Suprapubic skin (tissue), 4 donors: Measurements from ENCODE around the gene SELENBP1. TPM values are rescaled to one million over a fixed set of nuclear protein-coding genes. Genes with fewer than 3 reads are reported as not detected.

Source experiments
- DNase-seq, 2 donors: peaks; one replicate each; pipeline ENCODE4 v3.0.0-alpha.2; 2019; ENCODE audit warnings: low spot score in 2 of 2
- H3K27ac ChIP-seq: fragments of 200-600 bp; sonication (generic); one replicate; pipeline ENCODE4 v1.5.1; 2019
- H3K27me3 ChIP-seq: fragments of 200-600 bp; sonication (generic); one replicate; pipeline ENCODE4 v1.5.1; 2019
- H3K36me3 ChIP-seq: fragments of 200-600 bp; sonication (generic); one replicate; pipeline ENCODE4 v1.5.1; 2019
- H3K4me1 ChIP-seq: fragments of 200-600 bp; sonication (generic); one replicate; pipeline ENCODE4 v1.5.1; 2019
- H3K4me3 ChIP-seq: fragments of 200-600 bp; sonication (generic); one replicate; pipeline ENCODE4 v1.5.1; 2019; ENCODE audit warnings: mild to moderate bottlenecking
- H3K9me3 ChIP-seq: fragments of 200-600 bp; sonication (generic); one replicate; pipeline ENCODE4 v1.5.1; 2019
- CTCF ChIP-seq, 2 donors: fragments of 200-600 bp in 1 of 2; fragments of 450-650 bp in 1 of 2; sonication (generic) in 1 of 2; IDR thresholded peaks; one replicate each; pipeline ENCODE4 v1.5.1; 2016 to 2019; ENCODE audit warnings: antibody characterized with exemption in 2 of 2, mild to moderate bottlenecking in 1 of 2, moderate library complexity in 1 of 2
- EP300 ChIP-seq: sonication (generic); formaldehyde crosslinking; IDR thresholded peaks from one replicate; pipeline ENCODE4 v1.6.1; 2017; ENCODE audit warnings: antibody characterized with exemption
- POLR2A ChIP-seq, 2 donors: fragments of 450-650 bp; IDR thresholded peaks; one replicate each; pipeline ENCODE4 v1.6.1; 2017; ENCODE audit warnings: antibody characterized with exemption in 2 of 2, mild to moderate bottlenecking in 2 of 2, moderate library complexity in 2 of 2
- POLR2AphosphoS5 ChIP-seq, 3 donors: sonication (generic); formaldehyde crosslinking; IDR thresholded peaks; one replicate each; pipeline ENCODE4 v1.6.1; 2017; ENCODE audit warnings: antibody characterized with exemption in 3 of 3
- WGBS: methylation state at CpG from one replicate; pipeline ENCODE4 v1.1.5; 2018; 5-methylcytosine and 5-hydroxymethylcytosine counted together
- total RNA-seq, 4 donors: library from RNA; depleted of rRNA; stranded (reverse); fragments of >200 nt; gene quantifications; one replicate each; pipeline ENCODE4 v1.1.0, GENCODE V29; 2016

Gene SELENBP1
- total RNA-seq, 4 donors from 2014 or later, result 32.0 to 67.5 (median 48.7) TPM

GRCh38 chr1:151373196-151373595 is 691 bp upstream of the SELENBP1 start:
- Histone ChIP-seq H3K4me3 (no peak overlapping the region), H3K4me1 (peaks cover 38% of the 10 kb centered on the region), H3K9me3 (no peaks in the 10 kb centered on the region), H3K27ac (no peak overlapping the region), H3K27me3 (no peaks in the 10 kb centered on the region), H3K36me3 (no peaks in the 10 kb centered on the region)
- no peak for TF ChIP-seq POLR2A (IDR thresholded peaks at IDR 0.05)
- 81% methylated on average over 5 of the region's 14 CpGs for WGBS
- no peak for DNase-seq

GRCh38 chr1:151371370-151372057 is 991 bp downstream of the SELENBP1 start:
- peak; percentile 86 for DNase-seq
- H3K27me3 ChIP-seq, result no peaks in the 10 kb centered on the region
- 25% methylated on average over 7 of the region's 9 CpGs for WGBS
- peaks cover 38% of the 10 kb centered on the region for H3K4me1 ChIP-seq
- peak overlapping the region; percentile 46 for H3K4me3 ChIP-seq
- TF ChIP-seq CTCF (IDR thresholded peaks at IDR 0.05) (no peak), POLR2A (IDR thresholded peaks at IDR 0.05) (no peak), POLR2AphosphoS5 (IDR thresholded peaks at IDR 0.05) (no peak), EP300 (no peak)
- no peaks in the 10 kb centered on the region for H3K9me3 ChIP-seq
- peaks cover 10% of the 10 kb centered on the region for H3K36me3 ChIP-seq
- peak overlapping the region; percentile 64 for H3K27ac ChIP-seq

- WGBS, result 59% methylated on average over 5 of the region's 6 CpGs
- no peaks in the 10 kb centered on the region for H3K9me3 ChIP-seq
- H3K36me3 ChIP-seq, result peaks cover 18% of the 10 kb centered on the region
- H3K4me1 ChIP-seq, result peaks cover 38% of the 10 kb centered on the region
- no peaks in the 10 kb centered on the region for H3K27me3 ChIP-seq
- H3K4me3 ChIP-seq, result no peak overlapping the region
- no peak for DNase-seq
- no peak overlapping the region for H3K27ac ChIP-seq
- TF ChIP-seq CTCF (IDR thresholded peaks at IDR 0.05), result no peak
- no peak for TF ChIP-seq POLR2A (IDR thresholded peaks at IDR 0.05)
- TF ChIP-seq EP300, result no peak
- no peak for TF ChIP-seq POLR2AphosphoS5 (IDR thresholded peaks at IDR 0.05)
Measured at GRCh38 chr1:151370211-151370911, 2.1 kb downstream of the SELENBP1 start.

GRCh38 chr1:151369621-151370048 is 2.9 kb downstream of the SELENBP1 start:
- H3K36me3 ChIP-seq, result peaks cover 25% of the 10 kb centered on the region
- no peaks in the 10 kb centered on the region for H3K27me3 ChIP-seq
- no peak for DNase-seq
- peaks cover 38% of the 10 kb centered on the region for H3K4me1 ChIP-seq
- H3K27ac ChIP-seq, result no peak overlapping the region
- TF ChIP-seq POLR2A (IDR thresholded peaks at IDR 0.05) (no peak), POLR2AphosphoS5 (IDR thresholded peaks at IDR 0.05) (no peak), EP300 (no peak), CTCF (IDR thresholded peaks at IDR 0.05) (no peak)
- no peak overlapping the region for H3K4me3 ChIP-seq
- no peaks in the 10 kb centered on the region for H3K9me3 ChIP-seq
- 73% methylated on average over 14 of the region's 15 CpGs for WGBS

- Histone ChIP-seq H3K9me3 (no peaks in the 10 kb centered on the region), H3K4me1 (peaks cover 38% of the 10 kb centered on the region), H3K4me3 (no peak overlapping the region), H3K27me3 (no peaks in the 10 kb centered on the region), H3K36me3 (peaks cover 29% of the 10 kb centered on the region), H3K27ac (no peak overlapping the region)
- TF ChIP-seq EP300, result no peak
- TF ChIP-seq POLR2A (IDR thresholded peaks at IDR 0.05), result no peak
- TF ChIP-seq POLR2AphosphoS5 (IDR thresholded peaks at IDR 0.05), result no peak
- no peak for TF ChIP-seq CTCF (IDR thresholded peaks at IDR 0.05)
- 92% methylated on average over 7 of the region's 7 CpGs for WGBS
- no peak for DNase-seq
Measured at GRCh38 chr1:151369302-151369610, 3.2 kb downstream of the SELENBP1 start.
